HG02678 (cell line): ENCODE results near the gene PNPLA5.

Experiments used
- ATAC-seq: cut with Tn5 transposase; IDR thresholded peaks from one replicate; pipeline ENCODE4 v1.9.1; 2021; ENCODE audit warnings: mild to moderate bottlenecking, moderate library complexity; ENCODE audit not compliant: unreplicated experiment

The PNPLA5 gene

DNA sequence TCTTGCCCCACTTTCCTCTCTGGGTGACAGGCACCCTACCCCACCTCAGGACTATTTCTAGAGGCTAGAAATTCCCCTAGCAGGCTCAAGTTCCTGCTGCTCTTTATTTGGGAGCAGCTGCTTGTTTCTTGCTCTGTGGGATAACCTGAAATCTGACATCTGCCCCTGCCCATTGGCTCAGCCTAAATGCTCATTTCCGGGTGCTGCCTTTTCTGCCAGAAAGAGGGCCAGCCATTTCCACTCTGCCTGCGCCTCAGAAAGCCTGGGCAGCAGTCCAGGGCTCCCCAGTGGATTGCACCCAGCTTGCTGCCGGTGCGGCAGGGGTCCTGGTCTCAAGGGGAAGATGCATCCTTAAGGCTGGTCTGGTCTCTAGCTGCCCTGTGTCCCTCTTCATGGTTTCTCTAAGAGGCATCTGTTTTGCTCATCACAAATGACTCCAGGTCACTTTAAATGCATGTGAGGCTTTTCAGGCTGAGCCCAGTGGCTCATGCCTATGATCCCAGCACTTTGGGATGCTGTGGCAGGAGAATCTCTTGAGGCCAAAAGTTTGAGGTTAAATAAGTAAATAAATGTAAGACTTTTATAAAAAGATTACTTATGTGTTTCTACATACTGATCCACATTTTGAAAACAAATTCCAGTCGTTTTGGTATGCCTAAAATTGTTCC, 10.3 kb upstream of the PNPLA5 start:
- no peak for ATAC-seq

DNA sequence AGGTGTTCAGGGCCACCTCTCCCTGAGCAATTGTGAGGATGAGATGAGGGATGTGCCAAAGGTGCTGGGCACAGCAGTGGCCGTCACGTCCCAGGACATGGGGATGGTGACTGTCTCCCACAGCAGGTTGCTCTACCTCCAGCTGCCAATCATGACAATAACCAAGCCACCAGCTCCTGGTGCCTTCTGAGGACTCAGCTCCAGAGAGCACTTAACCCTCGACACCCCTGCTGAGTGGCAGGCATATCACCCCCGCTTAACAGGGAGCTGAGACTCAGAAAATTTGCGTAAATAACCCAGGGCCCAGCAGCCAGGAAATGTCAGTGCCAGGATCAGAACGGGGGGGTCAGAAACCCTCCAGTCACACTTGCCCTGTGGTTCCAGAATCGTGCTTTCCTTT, 8.4 kb upstream of the PNPLA5 start:
- no peak for ATAC-seq

DNA sequence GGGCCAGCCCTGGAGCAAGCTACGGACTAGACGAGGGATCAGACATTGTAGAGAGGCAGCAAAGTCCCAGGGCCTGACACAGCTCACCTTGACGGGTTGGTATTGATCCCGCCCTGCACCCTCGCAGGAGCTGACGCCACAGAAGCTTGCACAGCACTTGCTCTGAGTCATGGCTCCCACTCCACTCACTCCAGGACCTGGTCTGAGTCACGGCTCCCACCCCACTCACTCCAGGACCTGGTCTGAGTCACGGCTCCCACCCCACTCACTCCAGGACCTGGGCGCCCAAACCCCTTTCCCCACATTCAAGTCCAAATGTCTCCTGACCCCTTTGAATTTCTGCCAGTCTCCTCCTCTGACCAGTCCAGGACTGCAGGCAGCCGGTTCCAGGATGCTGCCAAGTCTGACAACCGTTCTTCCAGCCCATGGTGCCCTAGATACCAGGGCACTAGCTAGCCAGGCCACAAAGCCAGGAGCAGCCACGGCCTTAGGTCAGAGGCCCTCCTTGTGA, 6.0 kb upstream of the PNPLA5 start:
- ATAC-seq, result no peak

DNA sequence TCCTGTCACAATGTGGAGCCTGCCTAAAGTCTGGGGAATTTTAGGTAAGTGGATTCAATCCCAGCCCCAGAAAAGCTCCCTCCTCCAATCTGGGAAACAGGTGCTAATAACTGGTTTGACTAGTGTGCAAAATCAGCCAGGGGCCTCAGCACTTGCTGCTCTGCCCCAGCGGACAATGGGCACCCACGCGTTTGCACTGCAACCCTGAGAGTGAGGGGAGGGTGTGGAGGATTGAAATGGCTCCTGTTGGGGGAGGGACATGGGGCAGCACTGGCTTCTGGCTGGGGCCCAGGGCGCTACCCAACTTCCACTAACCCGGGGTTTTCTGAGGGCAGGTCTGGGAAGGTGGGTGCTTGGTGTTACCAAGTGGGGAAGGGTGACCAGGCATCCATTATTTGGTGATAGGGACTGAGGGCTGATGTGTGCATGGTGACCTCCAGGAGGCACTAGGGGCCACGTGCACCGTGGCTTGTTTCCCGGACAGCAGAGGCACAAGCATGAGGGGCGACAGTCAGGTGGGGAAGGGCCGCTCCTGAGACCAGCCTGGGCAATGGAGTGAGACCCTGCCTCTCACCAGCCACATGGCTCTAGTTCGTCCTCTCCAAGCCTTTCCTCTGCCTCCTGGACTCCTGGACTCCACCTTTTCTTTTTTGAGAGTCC, 4.3 kb upstream of the PNPLA5 start:
- ATAC-seq, result no peak

DNA sequence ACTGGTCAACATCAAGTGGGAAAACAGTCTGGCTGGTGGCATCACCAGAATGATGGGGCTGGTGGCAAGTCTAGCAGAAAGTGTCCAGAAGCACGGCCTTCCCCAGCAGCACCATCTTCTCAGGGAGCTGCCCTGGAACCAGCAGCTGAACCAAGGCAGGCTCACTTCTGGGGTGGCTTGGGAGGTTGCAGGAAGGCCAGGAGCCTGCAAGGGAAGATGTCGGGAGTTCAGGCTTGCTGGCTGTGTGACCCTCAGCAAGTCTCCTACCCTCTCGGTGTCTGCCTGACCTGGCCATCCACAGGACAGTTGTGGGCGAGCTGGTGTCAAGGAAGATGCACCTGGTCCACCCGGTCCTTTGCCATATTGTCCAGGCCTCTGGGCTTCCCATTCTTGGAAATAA, 2.3 kb upstream of the PNPLA5 start:
- ATAC-seq, result no peak

DNA sequence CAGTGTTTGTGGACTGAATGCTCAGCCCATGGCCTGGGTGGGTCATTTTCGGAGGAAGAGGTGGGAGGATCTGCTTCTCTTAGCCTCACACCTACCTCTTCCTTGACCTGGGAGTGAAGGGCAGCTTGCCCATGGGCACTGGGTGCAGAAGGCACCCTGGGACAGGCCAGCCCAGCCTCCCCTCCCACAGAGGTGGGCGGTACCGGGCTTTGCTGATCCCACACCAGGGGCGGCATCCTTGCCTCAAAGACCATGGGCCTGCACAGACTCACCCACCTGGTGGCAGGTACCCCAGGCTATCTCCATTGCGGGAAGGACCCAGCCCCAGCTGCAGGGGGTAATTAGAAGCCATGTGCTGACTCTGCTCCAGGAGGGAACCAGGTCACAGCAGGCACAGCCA, 1.5 kb upstream of the PNPLA5 start:
- ATAC-seq, result no peak

DNA sequence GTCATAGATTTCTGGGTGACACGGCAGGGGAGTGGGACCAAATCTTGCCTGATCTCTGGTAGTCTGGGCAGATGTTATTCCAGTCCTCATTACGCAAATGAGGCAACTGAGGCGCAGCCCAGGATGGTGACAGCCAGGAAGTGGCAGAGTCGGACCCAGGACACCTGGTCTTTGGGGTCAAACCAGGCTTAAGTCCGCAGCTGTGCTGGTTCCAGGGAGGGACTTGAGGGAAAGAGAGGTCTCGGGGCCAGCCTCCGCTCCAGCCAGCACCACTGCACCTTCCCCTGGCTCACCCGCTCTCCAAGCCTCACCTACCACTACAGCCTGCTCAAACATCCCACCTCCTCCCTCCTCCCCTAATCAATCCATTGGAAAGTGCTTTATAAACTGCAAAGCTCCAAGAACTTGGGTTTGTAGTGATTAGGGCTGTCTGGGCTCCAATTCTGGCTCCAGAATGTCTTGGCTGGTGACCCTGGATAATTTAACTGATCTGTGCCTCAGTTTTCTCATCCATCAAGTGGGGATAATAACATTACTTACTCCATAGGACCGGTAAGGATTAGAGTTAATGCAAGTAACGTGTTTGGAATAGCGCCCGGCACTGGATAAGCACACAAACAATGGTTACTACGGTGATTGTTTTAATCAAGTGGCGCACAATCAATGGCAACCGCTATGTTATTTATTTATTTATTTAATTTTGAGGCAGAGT, 526 bp upstream of the PNPLA5 start:
- no peak for ATAC-seq

DNA sequence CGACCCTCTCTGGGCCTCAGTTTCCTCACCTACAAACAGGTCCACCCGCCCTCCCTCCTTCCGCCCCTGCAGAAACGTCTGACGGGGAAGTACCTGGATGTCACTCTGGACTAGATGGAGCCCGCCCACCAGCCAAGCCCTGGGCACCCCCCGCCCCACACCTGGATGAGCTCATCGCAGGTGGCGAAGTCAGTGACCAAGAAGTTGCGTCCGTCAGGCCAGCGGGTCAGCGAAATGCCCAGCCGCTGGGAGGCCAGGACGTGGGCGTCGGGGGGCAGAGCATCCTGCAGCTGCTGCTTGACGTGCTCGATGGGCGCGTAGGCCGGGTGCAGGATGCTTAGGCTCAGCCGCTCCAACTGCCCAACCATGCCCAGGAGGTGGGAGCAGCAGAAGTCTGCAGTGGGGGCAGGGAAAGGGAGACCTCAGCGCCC, 897 bp downstream of the PNPLA5 start:
- no peak for ATAC-seq

DNA sequence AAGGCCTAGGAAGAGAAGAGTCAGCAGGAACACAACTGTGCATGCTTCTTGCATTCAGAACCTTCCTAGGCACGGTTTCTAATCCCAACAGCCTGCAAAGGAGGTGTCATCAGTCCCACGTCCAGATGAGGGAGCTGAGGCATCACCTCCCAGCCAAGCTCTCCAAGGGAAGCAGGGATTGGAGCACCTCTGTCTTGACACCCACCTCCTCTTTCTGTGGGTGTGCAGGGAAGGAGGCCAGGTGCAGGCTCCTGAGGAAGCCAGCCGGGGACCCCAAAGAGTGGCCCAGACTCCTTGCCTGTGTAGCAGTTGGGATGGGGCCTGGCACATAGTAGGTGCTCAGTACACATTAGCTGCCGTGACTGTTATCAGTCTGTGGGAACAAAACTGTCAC, 2.0 kb downstream of the PNPLA5 start:
- ATAC-seq, result no peak

DNA sequence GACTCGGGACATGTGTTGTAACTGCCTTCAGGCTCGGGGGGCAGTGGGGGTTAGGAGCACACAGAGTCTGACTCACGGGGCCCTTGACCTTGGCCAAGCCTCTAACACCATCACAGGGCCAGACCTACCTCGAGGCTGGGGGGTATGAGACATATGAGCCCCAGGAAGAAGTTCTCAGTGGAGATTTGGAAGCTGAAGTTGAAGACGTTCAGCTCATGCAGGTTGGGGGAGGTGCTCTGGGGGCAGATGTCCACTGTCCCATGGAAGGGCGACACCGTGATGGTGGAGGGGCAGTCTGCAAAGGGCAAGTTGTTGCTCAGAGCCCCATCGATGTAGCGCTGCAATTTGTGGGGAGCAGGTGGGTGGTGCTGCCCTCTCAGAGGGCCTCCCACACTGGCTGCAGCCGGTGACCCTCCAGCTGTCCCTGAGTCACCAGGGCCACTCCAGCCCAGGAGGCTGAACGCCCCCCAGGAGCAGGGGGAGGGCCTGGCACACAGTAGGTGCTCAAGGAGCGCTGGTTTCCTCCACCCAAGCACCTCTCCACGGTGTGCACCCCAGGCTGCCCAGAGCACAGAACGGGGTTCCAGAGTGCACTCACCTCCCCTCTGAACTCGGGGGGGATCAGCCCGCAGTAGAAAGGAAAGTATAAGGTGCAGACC, 2.5 kb downstream of the PNPLA5 start:
- no peak for ATAC-seq

DNA sequence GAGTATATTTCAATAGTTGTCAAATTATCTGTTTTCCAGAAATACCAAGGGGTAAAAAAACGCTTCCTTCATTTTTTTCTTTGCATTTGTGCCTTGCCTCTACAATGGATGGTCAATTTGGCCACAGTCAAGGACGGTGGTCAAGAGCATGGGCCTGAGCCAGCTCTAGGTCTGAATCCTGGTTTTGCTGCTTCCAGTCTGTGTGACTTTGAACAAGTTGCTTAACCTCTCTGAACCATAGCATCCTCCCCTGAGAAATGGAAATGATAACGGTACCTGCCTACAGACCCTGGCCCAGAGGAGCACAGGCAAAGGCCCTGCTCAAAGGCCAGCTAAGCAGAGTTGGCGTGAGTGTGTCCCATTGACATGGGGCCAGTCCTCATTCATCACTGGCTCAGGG, 3.1 kb downstream of the PNPLA5 start:
- ATAC-seq, result no peak

DNA sequence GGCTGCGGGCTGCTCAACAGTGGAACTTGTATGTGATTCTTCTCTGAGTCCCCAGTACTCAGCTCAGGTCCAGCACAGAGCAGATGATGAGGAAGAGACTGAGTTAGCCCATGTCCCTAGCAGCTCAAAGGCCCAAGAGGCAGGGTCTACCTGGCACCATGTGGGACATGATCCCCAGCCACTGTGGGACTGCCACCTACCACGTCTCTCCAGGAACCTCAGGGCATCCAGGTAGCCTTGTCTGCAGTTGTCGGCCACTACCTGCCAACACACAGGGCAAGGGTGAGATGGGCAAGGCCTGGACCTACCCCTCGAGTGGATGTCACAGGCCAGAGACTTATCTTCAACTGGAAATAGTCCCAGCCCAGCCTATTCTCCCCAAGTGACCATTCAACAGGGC, 4.4 kb downstream of the PNPLA5 start:
- no peak for ATAC-seq

DNA sequence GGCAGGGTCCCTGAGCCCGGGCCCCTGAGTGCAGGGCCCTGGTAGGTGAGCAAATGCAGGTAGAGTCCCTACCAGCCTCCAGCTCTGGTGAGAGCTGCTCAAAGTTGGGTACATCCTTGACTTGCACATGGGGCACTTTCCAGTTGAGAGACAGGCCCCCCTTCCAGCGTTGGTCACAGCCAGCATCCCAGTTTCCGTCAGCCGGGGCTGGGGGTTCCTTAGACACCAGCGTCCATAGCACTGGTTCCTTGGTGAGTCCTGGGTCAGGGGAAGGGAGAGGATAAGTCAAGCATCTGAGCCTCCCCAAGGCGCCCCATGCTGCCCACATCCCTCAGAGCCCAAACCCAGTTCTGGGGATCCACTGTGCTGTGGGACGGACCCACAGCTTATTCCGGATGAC, 5.6 kb downstream of the PNPLA5 start:
- no peak for ATAC-seq

DNA sequence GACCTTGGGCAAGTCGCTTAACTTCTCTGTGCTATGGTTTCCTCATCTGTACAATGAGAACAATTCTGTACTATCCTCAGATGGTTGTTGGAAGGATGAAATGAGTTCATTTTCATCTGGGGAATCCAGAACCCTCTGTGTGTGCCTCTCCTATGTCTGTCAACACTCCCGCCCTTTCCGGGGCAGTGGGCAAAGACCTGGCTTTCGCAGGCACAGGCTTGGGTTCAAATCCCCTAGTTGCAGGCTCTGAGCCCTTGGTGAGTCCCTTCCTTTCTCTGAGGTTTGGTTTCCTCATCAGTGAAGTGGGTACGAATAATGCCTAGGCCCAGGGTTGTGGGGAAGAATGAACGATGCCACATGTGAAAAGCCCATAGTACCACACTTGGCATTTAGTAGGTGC, 6.0 kb downstream of the PNPLA5 start:
- ATAC-seq, result no peak

DNA sequence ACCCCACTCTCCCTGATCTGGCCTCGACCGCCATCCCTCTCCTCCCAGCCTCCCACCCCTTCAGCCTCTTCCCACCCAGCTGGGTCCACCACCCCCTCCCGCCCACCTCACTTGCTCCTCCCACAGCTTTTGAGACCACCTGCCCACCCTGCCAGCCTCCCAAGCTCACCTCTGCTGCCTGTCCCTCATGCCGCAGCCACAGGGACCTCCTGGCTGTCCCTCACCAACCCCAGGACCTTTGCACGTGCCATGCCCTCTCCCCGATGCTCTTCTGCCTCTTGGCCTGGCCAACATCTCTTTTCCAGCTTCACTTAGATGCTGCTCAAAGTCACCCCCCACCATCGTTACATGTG, 6.5 kb downstream of the PNPLA5 start:
- no peak for ATAC-seq

DNA sequence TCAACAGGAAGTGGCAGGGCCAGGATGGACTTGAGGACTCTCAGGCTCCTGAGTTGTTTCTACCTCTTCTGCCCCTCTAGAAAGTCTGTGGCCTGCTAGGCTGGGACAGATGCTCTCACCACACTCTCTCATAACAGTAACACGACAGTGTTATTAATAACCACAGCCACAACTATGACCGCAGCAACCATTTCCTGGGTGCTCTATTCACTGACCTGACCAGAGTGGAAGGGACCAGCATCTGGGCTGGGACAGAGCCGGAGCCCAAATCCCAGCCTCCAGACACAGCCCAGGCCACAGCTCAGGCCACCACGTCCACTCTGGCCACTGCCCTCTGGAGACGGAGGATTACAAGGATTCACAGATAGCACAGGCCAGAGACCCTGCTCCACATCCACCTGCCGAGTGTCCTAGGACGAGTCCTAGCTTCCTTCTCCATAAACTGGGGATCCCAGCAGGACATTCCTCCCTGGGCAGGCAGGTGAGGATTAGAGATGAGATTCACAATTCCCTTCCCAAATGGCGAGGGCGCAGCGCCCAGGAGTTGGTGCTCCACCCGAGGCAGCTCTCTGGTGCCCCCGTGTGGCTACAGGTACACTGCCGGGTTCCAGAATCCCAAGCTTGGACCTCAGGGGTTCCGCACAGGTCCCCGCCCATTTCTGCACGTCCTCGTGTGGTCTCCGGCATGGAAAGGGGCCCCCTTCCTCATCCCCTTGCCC, 7.1 kb downstream of the PNPLA5 start:
- peak; percentile 81 for ATAC-seq

DNA sequence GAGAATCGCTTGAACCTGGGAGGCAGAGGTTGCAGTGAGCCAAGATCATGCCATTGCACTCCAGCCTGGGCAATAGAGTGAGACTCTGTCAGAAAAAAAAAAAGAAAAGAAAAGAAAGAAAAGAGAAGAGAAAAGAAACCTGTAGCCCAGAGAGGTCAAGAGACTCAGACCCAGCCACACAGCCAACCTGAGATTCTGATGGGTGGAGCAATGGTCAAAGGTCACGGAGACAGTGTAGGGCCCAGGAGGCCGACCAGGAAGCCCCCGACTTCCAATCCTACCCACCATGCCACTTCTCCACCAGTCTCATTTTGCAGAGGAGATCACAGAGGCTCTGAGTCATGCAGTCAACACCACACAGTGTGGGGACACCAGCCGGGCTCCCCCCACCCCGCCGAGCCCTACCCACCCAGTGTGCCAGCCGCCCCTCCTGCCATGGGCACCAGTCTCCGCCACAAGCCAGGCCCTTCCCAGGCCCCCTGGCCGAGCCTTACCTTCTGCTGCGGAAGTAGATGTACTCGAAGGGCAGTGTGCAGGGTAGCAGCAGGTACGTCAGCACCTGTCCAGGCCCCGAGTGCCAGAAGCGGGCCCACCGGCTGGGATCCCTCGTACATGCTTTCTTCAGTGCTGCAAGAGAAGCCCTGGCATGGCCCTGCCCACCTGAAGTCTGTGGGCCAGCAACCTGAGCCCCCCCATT, 7.9 kb downstream of the PNPLA5 start:
- ATAC-seq, result no peak

DNA sequence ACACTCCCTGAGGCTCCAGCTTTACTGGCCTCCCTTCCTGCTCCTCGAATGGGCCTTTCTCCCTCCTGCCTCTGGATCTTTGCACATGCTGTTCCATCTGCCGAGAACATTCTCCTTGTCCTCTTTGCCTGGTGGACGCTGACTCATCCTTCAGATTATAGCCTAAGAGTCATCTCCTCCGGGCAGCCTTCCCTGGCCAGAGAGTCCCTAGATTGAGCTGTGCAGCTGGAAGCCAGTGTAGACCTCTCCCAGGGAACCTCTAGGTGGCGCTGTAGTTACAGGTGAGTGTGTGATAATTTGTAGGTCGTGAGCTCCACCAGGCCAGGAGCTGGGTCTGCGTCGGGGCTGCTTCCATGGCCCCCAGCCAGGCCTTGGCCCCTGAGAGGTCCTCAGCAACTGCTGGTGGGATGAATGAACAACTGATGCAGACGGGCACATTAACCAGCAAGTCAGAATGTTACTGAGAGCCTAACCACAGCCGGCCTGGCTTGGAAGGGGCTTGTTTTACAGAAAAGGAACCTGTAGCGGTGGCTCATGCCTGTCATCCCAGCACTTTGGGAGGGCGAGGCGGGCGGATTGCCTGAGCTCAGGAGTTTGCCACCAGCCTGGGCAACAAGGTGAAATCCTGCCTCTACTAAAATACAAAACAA, 8.7 kb downstream of the PNPLA5 start:
- no peak for ATAC-seq

DNA sequence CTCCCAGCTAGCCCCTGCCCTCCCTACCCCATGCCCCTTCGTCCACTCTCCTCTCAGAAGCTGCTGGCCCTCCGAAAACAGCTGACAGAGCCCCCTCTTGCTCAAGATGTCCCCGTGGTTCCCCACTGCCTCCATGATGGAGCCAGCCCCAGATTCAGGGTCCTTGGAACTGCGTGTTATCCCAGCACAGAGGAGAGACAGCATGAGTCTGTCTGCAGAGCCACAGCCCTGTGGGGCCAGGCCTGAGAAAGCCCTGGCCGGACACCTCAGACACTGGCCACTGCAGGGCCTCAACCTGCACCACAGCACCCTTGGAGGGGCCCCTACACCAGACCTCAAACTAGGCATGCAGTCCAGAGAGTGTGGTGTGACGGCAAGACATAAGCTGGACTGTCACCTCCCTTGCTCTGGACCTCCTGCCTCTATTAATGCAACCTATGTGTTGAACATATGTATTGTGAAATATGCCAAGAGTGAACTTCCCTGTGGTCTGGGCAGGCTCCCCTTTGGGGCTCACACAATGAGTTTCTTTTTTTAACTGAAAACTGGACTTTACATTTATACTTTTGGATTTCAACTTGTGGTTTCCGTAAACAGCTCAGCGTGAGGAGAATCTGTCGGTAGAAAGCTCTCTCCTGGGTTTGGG, 9.6 kb downstream of the PNPLA5 start:
- ATAC-seq, result no peak
